Fibroblast of lung (primary cell): Measurements from ENCODE around the gene SLC9A1. TPM values are rescaled to one million over a fixed set of nuclear protein-coding genes. Genes with fewer than 3 reads are reported as not detected.

Source experiments
- DNase-seq, 2 donors: peaks; one replicate each; pipeline versions ENCODE4 v3.0.0 to v3.0.0-alpha.2; 2010; ENCODE audit warnings: low read depth in 2 of 2
- H2AFZ ChIP-seq: 2 replicates; pipeline ENCODE4 v1.5.1; 2012; ENCODE audit warnings: low read length, control low read depth, inconsistent platforms
- H3K27ac ChIP-seq: 2 replicates; pipeline ENCODE4 v1.5.1; 2011; ENCODE audit warnings: low read length, control low read depth; ENCODE audit not compliant: insufficient read depth
- H3K27me3 ChIP-seq: 2 replicates; pipeline ENCODE4 v1.5.1; 2011; ENCODE audit warnings: mild to moderate bottlenecking, low read length; ENCODE audit not compliant: control insufficient read depth, insufficient read depth
- H3K36me3 ChIP-seq: 2 replicates; pipeline ENCODE4 v1.5.1; 2011; ENCODE audit warnings: low read length; ENCODE audit not compliant: control insufficient read depth, insufficient read depth
- H3K4me1 ChIP-seq: 2 replicates; pipeline ENCODE4 v1.5.1; 2011; ENCODE audit warnings: low read length; ENCODE audit not compliant: control insufficient read depth, insufficient read depth; ENCODE audit errors: extremely low read depth
- H3K4me2 ChIP-seq: 2 replicates; pipeline ENCODE4 v1.5.1; 2011; ENCODE audit warnings: low read length, control low read depth; ENCODE audit not compliant: insufficient read depth; ENCODE audit errors: extremely low read depth
- H3K4me3 ChIP-seq, 4 experiments: fragments of 200-600 bp in 1 of 4; sonication (generic) in 1 of 4; replicated peaks in 1 of 4; 2 replicates each; pipeline ENCODE4 v1.5.1; 2011 to 2016; ENCODE audit warnings: low read length in 4 of 4, low read depth in 3 of 4, mild to moderate bottlenecking in 3 of 4, control low read depth in 2 of 4, inconsistent platforms in 1 of 4, mixed read lengths in 1 of 4; ENCODE audit not compliant: insufficient read depth in 1 of 4; ENCODE audit errors: control extremely low read depth in 1 of 4
- H3K79me2 ChIP-seq: 2 replicates; pipeline ENCODE4 v1.5.1; 2012; ENCODE audit warnings: mild to moderate bottlenecking, low read length, inconsistent platforms; ENCODE audit not compliant: control insufficient read depth, insufficient read depth
- H3K9ac ChIP-seq: 2 replicates; pipeline ENCODE4 v1.5.1; 2011; ENCODE audit warnings: mild to moderate bottlenecking, low read length, control low read depth; ENCODE audit not compliant: insufficient read depth
- H3K9me3 ChIP-seq: 2 replicates; pipeline ENCODE4 v1.5.1; 2012; ENCODE audit warnings: low read depth, low read length; ENCODE audit not compliant: control insufficient read depth, insufficient read depth
- H4K20me1 ChIP-seq: 2 replicates; pipeline ENCODE4 v1.5.1; 2011; ENCODE audit warnings: low read length; ENCODE audit not compliant: control insufficient read depth, insufficient read depth; ENCODE audit errors: extremely low read depth
- CTCF ChIP-seq, 2 donors: IDR thresholded peaks in 1 of 2; conservative IDR thresholded peaks in 1 of 2; 1 replicate in 1 of 2; 2 replicates in 1 of 2; pipeline ENCODE4 v1.5.1; 2011 to 2012; ENCODE audit warnings: low read length in 2 of 2, control low read depth in 1 of 2, inconsistent platforms in 1 of 2, low read depth in 1 of 2, mild to moderate bottlenecking in 1 of 2
- EZH2 ChIP-seq: IDR thresholded peaks from 2 replicates; pipeline ENCODE4 v1.5.1; 2012; ENCODE audit warnings: low read length, control low read depth, mild to moderate bottlenecking; ENCODE audit errors: missing control alignments
- polyA plus RNA-seq, 2 donors: library from polyadenylated mRNA; depleted of rRNA in 1 of 2; stranded (reverse) in 1 of 2; unstranded in 1 of 2; fragments of >200 nt; gene quantifications; 2 replicates each; pipeline ENCODE4 v1.2.1, GENCODE V29; 2011 to 2012; ENCODE audit warnings: missing spikeins in 1 of 2
- total RNA-seq: library from RNA; depleted of rRNA; stranded (reverse); fragments of >200 nt; gene quantifications from 2 replicates; pipeline ENCODE4 v1.2.1, GENCODE V29; 2014

Gene SLC9A1
- total and polyA plus RNA-seq, 2 donors (not counting 1 experiment from before 2014, with no cell fraction given), result 4.9 to 10.4 TPM

- peak overlapping the region; percentile 84 for H3K27ac ChIP-seq
- TF ChIP-seq CTCF (conservative IDR thresholded peaks at IDR 0.05 in 1 of 2, IDR thresholded peaks at IDR 0.05 in 1 of 2; ENCODE audit: low read depth in 1 of 2, low read length in 2 of 2) (no peak), EZH2 (no peak)
- H4K20me1 ChIP-seq, result no peaks in the 10 kb centered on the region
- H3K9me3 ChIP-seq, result no peaks in the 10 kb centered on the region
- peaks cover 12% of the 10 kb centered on the region for H3K79me2 ChIP-seq
- H3K36me3 ChIP-seq, result no peaks in the 10 kb centered on the region
- H3K27me3 ChIP-seq, result no peaks in the 10 kb centered on the region
- peaks cover 38% of the 10 kb centered on the region for H3K4me1 ChIP-seq
- no peak overlapping the region for H2AFZ ChIP-seq
- H3K9ac ChIP-seq, result no peak overlapping the region
- no peak overlapping the region for H3K4me2 ChIP-seq
- DNase-seq, result peak in 1 of 2 donors; percentile 60
- H3K4me3 ChIP-seq, result no peak overlapping the region
Measured at GRCh38 chr1:27117733-27118439, 37.0 kb downstream of the SLC9A1 start.

GRCh38 chr1:27116697-27117096, 38.2 kb downstream of the SLC9A1 start:
- H3K4me3 ChIP-seq, result no peak overlapping the region
- H3K9ac ChIP-seq, result no peak overlapping the region
- no peaks in the 10 kb centered on the region for H3K27me3 ChIP-seq
- no peaks in the 10 kb centered on the region for H4K20me1 ChIP-seq
- H3K4me1 ChIP-seq, result peaks cover 40% of the 10 kb centered on the region
- no peak for TF ChIP-seq EZH2
- no peak for TF ChIP-seq CTCF (conservative IDR thresholded peaks at IDR 0.05 in 1 of 2, IDR thresholded peaks at IDR 0.05 in 1 of 2; ENCODE audit: low read depth in 1 of 2, low read length in 2 of 2)
- H3K79me2 ChIP-seq, result peaks cover 12% of the 10 kb centered on the region
- no peak overlapping the region for H2AFZ ChIP-seq
- H3K36me3 ChIP-seq, result no peaks in the 10 kb centered on the region
- no peaks in the 10 kb centered on the region for H3K9me3 ChIP-seq
- H3K27ac ChIP-seq, result no peak overlapping the region
- no peak overlapping the region for H3K4me2 ChIP-seq
- peak in 1 of 2 donors; percentile 14 for DNase-seq

- no peak for DNase-seq
- H3K27me3 ChIP-seq, result no peaks in the 10 kb centered on the region
- H2AFZ ChIP-seq, result no peak overlapping the region
- H4K20me1 ChIP-seq, result no peaks in the 10 kb centered on the region
- H3K4me3 ChIP-seq, result no peak overlapping the region
- peaks cover 12% of the 10 kb centered on the region for H3K79me2 ChIP-seq
- no peak overlapping the region for H3K9ac ChIP-seq
- H3K9me3 ChIP-seq, result no peaks in the 10 kb centered on the region
- H3K4me2 ChIP-seq, result no peak overlapping the region
- peaks cover 43% of the 10 kb centered on the region for H3K4me1 ChIP-seq
- H3K27ac ChIP-seq, result no peak overlapping the region
- TF ChIP-seq CTCF (conservative IDR thresholded peaks at IDR 0.05 in 1 of 2, IDR thresholded peaks at IDR 0.05 in 1 of 2; ENCODE audit: low read depth in 1 of 2, low read length in 2 of 2) (no peak), EZH2 (no peak)
- no peaks in the 10 kb centered on the region for H3K36me3 ChIP-seq
Measured at GRCh38 chr1:27116232-27116631, 38.7 kb downstream of the SLC9A1 start.
